Measurements from ENCODE around the gene SMIM22.

The SMIM22 gene

DNA sequence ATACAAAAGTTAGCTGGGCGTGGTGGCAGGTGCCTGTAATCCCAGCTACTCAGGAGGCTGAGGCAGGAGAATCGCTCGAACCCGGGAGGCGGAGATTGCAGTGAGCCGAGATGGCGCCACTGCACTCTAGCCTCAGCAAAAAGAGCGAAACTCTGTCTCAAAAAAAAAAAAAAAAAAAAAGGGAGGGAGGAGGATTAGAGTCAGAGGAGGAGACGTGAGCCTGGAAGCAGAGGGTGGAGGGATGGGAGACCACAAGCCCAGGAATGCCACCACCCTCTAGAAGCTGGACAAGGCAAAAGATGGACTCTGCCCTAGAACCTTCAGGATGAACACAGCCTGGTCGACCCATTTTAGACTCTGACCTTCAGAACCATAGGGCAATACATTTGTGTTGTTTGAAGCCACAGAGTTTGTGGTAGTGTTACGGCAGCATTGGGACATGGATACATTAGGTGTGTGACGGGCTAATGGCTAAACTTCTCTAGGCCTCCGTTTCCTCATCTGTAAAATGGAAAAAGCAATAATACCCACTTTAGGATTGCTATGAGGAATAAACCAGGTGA is 2.1 kb upstream of the SMIM22 start:
- DNase-seq (ENCODE audit: insufficient read length, low spot score) (no peak), FAIRE-seq (no peak)

DNA sequence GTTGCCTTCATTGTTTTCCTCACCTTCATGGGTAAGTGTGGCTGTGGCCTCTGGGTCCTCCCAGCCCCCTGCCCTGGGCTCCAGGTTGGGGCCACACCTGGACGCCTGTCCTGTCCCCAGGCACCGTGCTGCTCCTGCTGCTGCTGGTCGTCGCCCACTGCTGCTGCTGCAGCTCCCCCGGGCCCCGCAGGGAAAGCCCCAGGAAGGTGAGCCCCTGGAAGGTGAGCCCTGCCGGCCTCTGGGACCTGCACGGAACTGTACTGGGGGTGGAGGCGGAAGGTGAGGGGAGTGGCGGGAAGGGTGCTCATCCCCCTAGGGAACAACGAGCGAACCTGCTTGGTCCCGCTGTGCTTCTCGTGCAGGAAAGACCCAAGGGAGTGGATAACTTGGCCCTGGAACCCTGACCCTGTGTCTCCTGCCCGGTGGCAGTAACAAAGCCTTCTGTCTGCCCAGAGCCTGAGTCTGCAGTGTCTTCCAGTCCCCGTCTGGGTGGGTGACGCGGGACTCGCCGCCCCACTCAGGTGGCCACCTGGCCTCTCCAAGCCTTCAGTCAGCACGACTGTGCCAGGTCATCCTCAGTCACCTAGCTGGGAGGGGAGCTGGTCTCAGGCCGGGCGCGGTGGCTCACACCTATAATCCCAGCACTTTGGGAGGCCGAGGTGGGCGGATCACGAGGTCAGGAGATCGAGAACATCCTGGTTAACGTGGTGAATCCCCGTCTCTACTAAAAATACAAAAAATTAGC is 831 bp downstream of the SMIM22 start:
- no peak for DNase-seq (ENCODE audit: insufficient read length, low spot score)
- no peak for FAIRE-seq

DNA sequence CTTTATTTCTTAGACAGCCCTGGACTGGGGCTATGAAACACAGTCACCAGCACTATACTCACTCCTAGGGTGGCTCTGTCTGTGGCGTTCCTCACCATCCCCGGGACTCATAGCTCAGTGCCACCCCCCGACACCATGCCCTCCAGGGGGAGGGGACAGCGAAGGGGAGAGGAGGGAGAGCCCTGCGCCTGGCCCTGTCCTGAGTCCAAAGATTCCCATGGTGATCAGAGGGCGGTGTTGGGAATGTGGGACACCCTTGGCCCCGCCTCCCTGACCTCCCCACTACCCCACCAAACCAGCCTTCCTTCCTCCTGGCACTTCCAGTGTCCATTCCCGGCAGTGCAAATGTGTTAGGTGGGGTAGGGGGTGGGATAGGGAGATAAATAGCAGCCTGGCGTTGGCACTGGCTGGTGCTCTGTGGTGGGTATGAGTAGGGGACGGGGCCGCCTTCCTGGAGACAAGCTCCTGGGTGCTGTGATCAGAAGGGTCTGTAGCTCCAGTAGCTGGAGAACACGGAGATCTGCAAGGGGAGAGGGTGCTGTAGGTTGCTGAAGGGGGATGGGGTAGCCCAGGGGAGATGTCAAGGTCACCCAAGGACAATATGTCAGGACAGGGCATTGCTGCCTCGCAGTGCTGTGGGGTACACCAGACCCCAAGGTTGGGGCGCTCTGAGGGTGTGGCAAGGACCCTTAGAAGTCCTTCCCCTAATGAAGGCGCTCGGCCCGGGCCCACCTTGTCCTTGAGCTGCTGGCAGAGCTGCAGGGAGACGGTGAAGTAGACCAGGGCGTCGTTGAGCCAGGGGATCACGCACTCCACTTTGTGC is 2.0 kb downstream of the SMIM22 start:
- DNase-seq (ENCODE audit: insufficient read length, low spot score), result no peak
- no peak for FAIRE-seq

DNA sequence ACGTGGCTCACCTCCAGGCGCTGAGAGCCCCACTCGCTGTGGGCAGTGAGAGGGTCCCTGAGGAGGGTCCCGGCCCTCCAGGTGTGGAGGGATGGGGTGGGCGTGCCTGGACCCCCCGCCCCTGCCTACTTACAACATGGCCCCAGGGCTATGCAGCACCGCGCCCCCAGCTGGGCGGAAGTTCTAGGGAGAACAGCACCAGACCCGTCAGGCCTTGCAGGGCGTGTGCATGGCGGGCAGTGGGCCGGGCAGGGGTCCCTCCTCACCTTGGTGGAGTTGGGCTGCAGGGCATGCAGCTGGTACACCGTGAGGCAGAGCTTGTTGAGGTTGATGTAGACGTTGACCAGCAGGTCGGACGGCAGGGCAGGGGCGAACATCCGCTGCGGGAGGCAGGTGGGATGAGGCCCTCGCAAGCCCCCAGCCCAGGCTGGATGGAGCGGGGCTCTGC is 2.7 kb downstream of the SMIM22 start:
- DNase-seq (ENCODE audit: insufficient read length, low spot score) (no peak), FAIRE-seq (no peak)

DNA sequence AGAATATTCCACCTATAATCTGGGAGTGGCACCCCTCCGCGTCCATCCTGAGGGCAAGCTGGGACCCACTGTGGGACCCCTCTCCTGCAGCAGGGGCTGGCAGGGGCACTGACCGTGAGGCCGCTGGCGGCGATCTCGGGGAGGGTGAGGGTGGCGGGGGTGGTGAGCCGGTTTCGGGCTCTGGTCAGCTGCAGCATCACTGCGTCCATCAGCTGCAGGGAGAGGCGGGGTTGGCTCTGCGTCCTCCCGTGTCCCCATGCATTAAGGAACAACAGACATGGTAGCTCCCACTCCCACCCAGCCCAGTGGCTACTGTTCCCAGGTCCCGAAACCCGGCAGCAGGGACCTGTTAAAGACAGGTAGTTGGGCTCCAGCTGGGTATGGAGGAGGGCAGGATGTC is 3.3 kb downstream of the SMIM22 start:
- no peak for FAIRE-seq
- DNase-seq (ENCODE audit: insufficient read length, low spot score), result no peak

DNA sequence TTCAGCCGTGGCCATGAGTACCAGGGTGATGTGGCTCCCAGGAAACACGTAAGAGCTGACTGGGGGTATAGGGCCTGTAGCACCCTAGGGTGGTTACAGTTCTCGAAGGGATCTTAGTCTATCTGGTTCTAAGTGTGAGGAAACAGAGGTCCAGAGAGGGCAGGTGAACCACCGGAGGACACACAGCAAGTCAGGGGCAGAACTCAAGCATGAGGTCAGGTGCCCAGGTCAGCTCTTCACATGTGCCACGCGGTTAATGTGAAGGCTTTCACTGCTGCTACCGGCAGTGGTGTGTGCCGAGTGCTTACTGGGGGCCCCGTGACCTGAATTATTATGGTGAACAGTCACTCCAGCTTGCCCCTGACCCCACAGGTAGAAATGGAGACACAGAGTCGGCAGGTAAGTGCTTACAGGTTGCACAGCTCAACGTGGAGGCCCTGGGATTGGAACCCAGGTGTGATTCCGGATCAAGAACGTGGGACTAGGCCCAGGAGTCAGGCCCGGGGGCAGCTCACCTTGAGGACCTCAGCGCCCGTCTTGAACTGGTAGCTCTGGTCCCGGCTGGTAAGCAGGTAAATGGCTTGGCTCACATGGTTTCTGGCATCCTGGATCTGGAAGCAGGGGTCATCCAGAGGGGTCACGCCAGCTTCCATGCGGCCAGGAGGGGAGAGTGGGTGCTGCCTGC is 4.1 kb downstream of the SMIM22 start:
- FAIRE-seq, result no peak

DNA sequence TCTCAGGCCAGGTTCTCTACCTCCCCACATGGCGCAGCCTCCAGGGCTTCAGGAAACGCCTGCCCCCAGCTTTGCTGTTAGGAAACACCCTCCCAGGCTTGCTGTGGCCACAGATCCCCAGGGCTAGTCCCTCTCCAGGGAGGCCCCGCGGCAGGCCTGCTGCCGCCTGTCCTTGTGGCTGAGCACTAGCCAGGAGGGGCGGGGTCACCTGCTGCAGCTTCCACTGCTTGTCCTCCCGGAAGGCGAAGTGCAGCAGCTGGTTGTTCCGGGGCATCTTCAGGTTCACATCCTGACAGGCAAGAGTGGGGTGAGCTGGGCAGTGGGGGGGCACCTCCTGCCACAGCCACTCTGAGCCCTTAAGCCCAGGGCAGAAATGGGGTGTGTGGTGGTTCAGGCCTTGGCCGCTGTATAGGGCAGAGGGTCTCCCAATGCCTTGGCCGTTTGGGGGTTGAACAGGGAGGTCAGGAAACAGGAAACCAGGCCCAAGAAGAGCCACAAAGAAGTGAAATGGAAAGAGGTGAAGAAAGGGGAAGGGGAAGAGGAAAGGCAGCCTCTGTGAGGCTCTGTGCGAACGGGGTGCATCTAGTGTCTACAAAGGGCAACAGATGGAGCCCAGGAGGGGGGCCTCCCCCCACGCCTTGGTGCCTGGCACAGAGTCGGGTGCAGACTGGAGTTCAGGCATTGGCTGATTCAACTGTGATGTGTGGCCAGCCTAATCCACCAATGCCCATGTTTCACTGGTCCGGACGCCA is 5.3 kb downstream of the SMIM22 start:
- FAIRE-seq (no peak), DNase-seq (ENCODE audit: insufficient read length, low spot score) (no peak)

More for the DNA sequence above, 4.1 kb downstream of the SMIM22 start:
- DNase-seq (ENCODE audit: insufficient read length, low spot score), result no peak

DNA sequence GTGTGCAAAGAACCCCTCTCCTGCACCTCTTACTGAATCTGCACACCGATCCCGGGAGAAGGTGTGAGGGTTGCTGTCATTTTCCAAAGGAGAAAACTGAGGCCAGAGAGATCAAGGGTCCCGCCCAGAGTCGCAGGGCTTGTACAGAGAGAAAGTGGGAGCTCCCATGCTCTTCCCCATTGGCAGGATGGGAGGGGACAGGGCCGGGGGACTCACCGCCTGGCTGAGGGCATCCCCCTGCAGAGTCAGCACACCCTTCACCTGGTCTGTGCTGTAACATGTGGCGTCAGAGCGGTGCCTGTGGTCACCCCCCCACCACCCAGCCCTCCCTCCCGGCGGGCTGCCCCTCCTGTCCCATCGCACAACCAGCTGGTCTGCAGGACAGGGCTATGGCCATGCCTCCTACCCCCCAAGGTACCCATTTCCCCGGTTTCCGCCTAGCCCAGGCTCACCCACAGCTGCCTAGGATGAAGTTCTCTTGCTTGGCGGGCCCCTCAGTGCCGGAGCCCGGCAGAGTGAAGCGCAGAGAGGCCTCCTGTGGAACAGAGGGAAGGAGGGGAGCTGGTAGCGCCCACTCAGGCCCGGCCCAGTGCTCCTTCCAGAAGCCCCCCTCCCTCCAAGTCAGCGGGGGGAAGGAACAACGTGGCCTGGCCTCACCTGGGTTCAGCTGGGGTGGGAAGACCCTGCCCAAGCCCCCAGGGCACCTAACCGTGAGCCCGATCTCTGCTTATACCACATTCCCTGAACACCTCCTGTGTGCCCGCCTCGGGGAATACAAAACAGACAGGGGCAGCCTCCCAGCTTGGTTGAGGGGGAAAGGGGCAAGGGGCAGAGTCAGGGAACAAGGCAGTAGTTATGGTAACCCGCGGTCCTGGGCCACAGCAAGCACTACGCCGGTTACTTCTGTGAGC is 6.1 kb downstream of the SMIM22 start:
- DNase-seq (ENCODE audit: insufficient read length, low spot score) (no peak), FAIRE-seq (no peak)

DNA sequence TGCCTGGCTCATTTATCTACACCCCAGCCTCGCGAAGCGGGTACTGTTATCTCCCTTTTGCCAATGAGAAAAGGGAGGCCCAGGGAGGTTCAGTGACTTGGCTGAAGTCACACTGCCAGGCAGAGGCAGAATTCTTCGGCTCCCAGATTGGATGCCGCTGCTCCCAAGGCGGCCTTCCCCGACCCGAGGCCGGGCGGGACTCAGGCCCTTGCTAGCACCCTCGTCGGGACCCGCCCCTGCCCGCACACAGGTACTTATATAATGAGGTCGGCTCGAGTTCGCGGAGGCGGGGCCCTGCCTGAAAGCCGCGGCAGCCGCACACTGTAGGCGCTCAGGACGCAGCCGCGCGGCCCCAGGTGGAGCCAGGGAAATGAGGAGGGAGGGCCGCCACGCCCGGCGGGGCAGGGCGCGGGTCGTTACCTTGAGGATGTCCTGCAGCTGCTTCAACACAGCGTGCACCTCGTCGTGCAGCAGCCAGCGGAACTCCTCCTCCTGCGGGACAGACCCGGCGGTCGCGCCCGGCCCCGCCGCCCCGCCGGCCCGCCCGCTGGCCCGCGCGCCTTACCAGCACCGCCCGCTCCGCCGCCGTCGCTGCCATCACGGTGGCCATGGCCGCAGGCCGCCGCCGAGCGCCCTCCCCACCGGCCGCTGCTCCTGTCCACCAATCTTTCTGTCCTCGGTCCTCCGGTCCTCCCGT is 6.9 kb downstream of the SMIM22 start, which contains the start of gene ROGDI:
TSS of gene ROGDI (minus strand) at position 672 of the 697 bp plus-strand sequence. CDS start at position 610, 62 bp downstream.
- FAIRE-seq (no peak), DNase-seq (ENCODE audit: insufficient read length, low spot score) (peak; percentile 65)

DNA sequence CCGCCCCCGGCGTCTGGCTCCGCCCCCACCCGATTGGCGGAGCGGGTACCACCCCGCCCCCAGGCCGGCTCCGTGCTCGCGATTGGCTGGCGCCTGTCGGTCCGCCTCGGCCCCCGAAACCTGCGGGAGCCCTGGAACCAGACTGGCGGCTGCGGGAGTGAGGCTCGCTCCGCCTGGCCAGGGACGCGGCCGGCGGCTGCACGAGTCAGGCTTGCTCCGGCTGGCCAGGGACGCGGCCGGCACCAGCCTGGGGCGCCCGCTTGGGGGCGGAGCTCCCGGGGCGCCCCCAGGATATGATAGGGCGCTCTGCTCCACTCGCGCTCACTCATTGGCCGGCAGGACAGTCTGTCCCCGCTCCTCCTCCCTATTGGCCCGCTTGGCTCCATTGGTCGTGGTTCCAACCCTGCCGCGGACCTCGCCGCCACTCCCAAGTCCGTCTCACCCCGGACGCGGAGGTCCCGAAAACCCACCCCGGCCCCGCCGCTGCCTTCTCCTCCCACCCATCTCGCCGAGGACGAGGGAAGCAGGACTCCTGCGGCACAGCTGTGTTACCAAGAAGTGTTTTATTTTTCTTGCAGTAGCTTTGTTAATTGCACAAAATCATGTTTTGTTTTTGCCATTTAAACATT is 7.6 kb downstream of the SMIM22 start:
- DNase-seq (ENCODE audit: insufficient read length, low spot score), result peak; percentile 98
- peak; percentile 89 for FAIRE-seq

DNA sequence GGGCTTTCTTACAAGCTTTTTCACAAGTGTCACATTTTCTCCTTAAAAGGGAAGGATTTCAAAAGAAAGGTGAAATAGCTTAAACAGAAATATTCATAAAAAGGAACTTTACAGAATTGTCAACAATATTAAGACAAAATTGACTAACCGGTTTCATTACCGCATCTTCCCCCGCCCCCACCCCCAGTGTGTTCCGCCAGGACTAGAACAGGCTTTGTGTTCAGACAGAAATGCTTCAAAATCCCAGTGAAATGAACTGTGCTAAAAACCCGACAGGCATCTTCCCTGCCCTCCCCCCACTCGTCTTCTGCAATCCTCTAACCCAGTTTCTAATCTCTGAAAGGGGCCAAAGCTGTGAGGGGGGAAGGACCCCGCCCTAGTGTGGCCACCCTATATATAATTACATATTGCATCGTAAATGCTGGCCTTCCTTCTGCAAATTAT is 8.3 kb downstream of the SMIM22 start:
- no peak for FAIRE-seq
- no peak for DNase-seq (ENCODE audit: insufficient read length, low spot score)

DNA sequence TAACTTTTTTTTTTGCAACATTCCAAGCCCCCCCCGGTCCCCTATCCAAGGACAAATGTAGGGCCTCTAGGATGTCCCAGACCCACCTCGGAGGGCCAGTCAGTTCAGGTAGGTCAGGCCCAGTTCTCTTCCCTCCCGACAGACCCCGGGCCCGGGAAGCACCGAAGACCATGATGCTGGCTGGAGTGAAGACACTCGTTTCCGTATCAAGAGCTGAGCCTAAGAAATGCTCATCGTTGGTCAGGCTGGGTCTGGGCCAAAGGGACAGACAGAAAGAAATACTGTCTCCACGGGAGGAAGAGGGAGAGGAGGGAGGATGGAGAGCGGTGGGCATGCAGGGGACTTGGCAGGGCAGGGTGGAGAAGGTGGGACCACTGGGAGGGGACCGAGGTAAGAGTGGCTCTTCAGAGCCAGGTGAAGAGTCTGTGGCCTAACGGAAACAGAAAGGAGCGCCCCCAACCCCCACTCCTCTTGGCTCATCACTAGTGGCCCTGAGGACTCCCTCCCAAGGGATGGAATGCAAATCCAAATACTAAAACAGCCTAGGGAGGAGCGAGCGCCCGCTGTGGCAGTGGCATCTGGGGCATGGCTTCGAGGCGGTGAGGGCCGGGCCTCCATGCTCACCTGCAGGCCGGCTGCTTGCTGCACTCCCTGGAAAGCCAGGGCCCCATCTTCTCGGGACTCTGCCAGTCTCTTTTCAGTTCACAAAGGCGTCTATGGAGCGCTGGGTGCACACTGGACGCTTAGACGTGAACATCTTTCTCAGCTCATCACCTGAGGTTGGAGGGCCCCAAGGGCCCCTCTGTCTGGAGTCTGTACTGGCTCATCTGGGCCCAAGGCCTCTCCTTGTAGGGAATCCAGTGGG is 9.0 kb downstream of the SMIM22 start:
- FAIRE-seq, result no peak
- DNase-seq (ENCODE audit: insufficient read length, low spot score), result no peak

DNA sequence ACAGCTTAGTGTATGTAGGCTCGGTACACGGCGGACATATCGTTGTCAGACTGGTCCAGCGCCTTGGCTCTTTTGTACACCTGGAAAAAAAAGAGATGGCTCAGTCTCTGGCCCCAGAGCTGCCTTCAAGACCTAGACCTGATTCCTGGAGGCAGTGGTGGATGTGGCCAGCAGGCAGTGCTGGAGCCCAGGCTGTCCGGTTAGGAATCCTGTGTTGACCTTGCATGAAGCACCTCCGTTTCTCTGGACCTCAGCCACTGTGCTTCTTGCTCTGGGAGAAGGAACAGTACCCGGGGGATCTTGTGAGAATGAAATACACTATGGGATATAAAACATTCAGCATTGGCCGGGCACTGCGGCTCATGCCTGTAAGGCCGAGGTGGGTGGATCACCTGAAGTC is 10.1 kb downstream of the SMIM22 start:
- FAIRE-seq, result no peak
- no peak for DNase-seq (ENCODE audit: insufficient read length, low spot score)

DNA sequence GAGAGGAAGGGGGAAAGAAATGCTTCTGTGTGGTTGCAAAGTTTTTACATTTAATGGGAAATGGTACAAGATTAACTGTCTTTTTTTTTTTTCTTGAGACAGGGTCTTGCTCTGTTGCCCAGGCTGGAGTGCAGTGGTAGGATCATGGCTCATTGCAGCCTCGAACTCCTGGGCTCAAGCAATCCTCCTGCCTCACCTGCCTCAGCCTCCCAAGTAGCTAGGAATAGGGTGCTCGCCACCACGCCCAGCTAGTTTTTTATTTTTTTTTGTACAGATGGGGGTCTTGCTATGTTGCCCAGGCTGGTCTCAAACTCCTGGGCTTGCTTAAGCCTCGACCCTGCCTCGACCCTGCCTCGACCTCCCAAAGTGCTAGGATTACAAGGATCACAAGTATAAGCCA is 11.1 kb downstream of the SMIM22 start:
- no peak for FAIRE-seq
- DNase-seq (ENCODE audit: insufficient read length, low spot score), result no peak

DNA sequence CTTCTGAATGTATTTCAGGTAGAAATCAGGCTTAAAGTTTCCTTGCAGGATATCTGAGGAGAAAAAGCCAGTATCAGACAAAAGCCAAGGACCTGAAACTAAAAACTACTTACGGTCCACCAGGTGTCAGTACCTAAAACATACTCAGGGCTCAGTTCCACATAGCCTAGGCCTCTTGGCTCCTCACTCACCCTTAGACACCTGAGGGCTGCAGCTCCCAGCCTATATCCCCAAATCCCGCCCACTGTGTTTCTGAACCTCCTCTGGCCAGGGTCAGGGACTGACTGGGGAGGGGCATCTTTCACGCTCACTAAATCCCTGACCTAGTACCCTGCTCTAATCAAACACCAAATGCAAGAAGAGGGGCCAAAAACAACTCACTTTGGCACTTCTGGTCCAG is 16.1 kb downstream of the SMIM22 start:
- no peak for FAIRE-seq

DNA sequence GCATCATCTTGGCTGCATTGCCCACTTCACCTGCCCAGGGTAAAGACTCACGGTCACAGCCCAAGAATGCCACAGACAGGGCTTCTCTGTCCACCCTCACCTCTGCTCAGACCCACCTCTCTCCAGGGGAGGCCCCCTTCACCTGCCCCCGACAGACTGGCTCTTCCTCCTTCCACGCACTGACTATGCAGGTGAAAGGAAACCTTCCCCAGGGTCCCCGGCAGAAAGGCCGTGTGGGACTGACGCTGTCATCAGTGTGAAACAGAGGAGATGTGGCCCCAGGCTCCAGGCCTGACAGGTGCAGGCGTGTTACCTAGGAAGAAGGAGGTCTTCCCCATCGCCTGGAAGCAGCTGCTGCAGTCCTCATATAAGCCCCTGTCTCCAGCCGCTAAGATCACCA is 16.6 kb downstream of the SMIM22 start:
- no peak for FAIRE-seq
- DNase-seq (ENCODE audit: insufficient read length, low spot score), result no peak

More for the DNA sequence above, 16.1 kb downstream of the SMIM22 start:
- DNase-seq (ENCODE audit: insufficient read length, low spot score), result no peak

Data from HTR-8/SVneo (cell line).